WTC11 (cell line): ENCODE results near the gene IRS2.

Experiments
- ESRRA ChIP-seq: sonication (generic); formaldehyde crosslinking; IDR thresholded peaks from 2 replicates; pipeline ENCODE4 v1.8.1; 2022; ENCODE audit warnings: mild to moderate bottlenecking, missing genetic modification reagents, borderline replicate concordance
- ETV6 ChIP-seq: sonication (generic); formaldehyde crosslinking; IDR thresholded peaks from 2 replicates; pipeline ENCODE4 v1.8.1; 2022; ENCODE audit warnings: mild to moderate bottlenecking, missing genetic modification reagents
- MYBL2 ChIP-seq: sonication (generic); formaldehyde crosslinking; IDR thresholded peaks from 2 replicates; pipeline ENCODE4 v1.8.1; 2023; ENCODE audit warnings: mild to moderate bottlenecking, moderate library complexity, missing genetic modification reagents
- NFE2L1 ChIP-seq: sonication (generic); formaldehyde crosslinking; IDR thresholded peaks from 2 replicates; pipeline ENCODE4 v1.8.1; 2023; ENCODE audit warnings: missing genetic modification reagents
- NFYB ChIP-seq: sonication (generic); formaldehyde crosslinking; conservative IDR thresholded peaks from 2 replicates; pipeline ENCODE4 v1.8.0; 2022; ENCODE audit warnings: low read depth, missing genetic modification reagents
- ZNF423 ChIP-seq: fragments of 250-450 bp; sonication (Bioruptor Pico); IDR thresholded peaks from 2 replicates; pipeline ENCODE4 v2.1.2; 2022; ENCODE audit warnings: mild to moderate bottlenecking, moderate library complexity
- TF ChIP-seq, protein P1 (sequence below): sonication (generic); formaldehyde crosslinking; IDR thresholded peaks from 2 replicates; pipeline ENCODE4 v1.8.0; 2022; ENCODE audit warnings: missing genetic modification reagents
- TF ChIP-seq, protein P2 (sequence below): sonication (generic); formaldehyde crosslinking; IDR thresholded peaks from 2 replicates; pipeline ENCODE4 v1.8.0; 2022; ENCODE audit warnings: mild to moderate bottlenecking, missing genetic modification reagents
- TF ChIP-seq, protein P3 (sequence below): sonication (generic); formaldehyde crosslinking; IDR thresholded peaks from 2 replicates; pipeline ENCODE4 v1.8.1; 2023; ENCODE audit warnings: mild to moderate bottlenecking, missing genetic modification reagents, moderate library complexity
- TF ChIP-seq, protein P4 (sequence below): fragments of 200-600 bp; IDR thresholded peaks from 2 replicates; pipeline ENCODE4 v1.8.0; 2022; ENCODE audit warnings: antibody characterized with exemption
- TF ChIP-seq, protein P5 (sequence below): sonication (generic); formaldehyde crosslinking; IDR thresholded peaks from 2 replicates; pipeline ENCODE4 v1.8.0; 2022; ENCODE audit warnings: mild to moderate bottlenecking, missing genetic modification reagents
- TF ChIP-seq, protein P6 (sequence below): sonication (generic); formaldehyde crosslinking; IDR thresholded peaks from 2 replicates; pipeline ENCODE4 v1.8.1; 2022; ENCODE audit warnings: low read depth, mild to moderate bottlenecking, moderate library complexity, missing genetic modification reagents, borderline replicate concordance
- TF ChIP-seq, protein P7 (sequence below): sonication (generic); formaldehyde crosslinking; IDR thresholded peaks from 2 replicates; pipeline ENCODE4 v1.8.1; 2022; ENCODE audit warnings: mild to moderate bottlenecking, moderate library complexity, missing genetic modification reagents

DNA sequence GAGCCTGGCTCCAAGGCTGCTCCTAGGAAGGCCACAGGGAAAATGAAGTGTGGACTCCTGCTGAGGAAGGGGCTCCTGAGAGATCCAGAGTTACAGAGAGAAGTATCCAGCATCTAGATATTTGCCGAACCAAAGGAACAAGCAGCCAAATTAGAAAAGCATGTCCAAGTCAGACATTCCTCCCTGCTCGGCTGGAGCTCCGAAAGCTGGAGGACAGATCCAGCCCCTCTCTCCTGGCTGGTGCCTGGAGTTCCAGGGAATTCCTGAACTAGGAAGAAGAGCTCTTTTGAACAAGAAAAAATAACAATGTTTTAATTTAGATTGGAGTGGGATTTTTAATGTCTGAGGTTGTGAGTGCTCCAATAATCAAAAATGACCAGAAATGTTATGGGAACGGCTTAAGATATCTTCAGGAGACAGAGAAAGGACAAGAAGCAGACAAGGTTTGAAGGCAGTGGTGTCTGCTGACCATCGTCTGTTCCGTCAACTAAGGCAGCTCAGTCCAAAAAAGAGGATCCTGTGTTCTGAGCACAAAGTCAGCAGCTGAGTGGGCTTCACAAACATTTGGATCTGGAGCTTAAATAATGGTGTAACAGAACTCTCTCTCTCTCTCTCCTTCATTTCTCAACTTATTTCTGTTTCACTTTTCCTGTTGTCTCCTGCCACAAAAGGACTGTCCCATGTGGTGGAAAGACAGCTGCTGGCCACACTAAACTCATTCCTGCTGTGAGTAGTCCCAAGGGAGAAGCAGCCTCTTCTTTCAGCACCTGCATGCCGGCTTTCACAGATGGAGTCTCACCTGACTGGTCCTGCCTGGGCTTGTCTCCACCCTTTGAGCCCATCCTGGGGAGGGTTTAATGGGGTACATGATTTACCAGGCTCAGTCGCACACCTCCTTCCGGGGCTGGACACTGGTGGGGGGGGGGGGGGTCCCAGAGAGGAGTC is 31.5 kb upstream of the IRS2 start:
- TF ChIP-seq NFYB (CRISPR knock-in tag): no peak
- TF ChIP-seq, protein P1, sequence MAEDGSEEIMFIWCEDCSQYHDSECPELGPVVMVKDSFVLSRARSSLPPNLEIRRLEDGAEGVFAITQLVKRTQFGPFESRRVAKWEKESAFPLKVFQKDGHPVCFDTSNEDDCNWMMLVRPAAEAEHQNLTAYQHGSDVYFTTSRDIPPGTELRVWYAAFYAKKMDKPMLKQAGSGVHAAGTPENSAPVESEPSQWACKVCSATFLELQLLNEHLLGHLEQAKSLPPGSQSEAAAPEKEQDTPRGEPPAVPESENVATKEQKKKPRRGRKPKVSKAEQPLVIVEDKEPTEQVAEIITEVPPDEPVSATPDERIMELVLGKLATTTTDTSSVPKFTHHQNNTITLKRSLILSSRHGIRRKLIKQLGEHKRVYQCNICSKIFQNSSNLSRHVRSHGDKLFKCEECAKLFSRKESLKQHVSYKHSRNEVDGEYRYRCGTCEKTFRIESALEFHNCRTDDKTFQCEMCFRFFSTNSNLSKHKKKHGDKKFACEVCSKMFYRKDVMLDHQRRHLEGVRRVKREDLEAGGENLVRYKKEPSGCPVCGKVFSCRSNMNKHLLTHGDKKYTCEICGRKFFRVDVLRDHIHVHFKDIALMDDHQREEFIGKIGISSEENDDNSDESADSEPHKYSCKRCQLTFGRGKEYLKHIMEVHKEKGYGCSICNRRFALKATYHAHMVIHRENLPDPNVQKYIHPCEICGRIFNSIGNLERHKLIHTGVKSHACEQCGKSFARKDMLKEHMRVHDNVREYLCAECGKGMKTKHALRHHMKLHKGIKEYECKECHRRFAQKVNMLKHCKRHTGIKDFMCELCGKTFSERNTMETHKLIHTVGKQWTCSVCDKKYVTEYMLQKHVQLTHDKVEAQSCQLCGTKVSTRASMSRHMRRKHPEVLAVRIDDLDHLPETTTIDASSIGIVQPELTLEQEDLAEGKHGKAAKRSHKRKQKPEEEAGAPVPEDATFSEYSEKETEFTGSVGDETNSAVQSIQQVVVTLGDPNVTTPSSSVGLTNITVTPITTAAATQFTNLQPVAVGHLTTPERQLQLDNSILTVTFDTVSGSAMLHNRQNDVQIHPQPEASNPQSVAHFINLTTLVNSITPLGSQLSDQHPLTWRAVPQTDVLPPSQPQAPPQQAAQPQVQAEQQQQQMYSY: no peak
- TF ChIP-seq, protein P2, sequence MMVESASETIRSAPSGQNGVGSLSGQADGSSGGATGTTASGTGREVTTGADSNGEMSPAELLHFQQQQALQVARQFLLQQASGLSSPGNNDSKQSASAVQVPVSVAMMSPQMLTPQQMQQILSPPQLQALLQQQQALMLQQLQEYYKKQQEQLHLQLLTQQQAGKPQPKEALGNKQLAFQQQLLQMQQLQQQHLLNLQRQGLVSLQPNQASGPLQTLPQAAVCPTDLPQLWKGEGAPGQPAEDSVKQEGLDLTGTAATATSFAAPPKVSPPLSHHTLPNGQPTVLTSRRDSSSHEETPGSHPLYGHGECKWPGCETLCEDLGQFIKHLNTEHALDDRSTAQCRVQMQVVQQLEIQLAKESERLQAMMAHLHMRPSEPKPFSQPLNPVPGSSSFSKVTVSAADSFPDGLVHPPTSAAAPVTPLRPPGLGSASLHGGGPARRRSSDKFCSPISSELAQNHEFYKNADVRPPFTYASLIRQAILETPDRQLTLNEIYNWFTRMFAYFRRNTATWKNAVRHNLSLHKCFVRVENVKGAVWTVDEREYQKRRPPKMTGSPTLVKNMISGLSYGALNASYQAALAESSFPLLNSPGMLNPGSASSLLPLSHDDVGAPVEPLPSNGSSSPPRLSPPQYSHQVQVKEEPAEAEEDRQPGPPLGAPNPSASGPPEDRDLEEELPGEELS: no peak
- TF ChIP-seq, protein P3, sequence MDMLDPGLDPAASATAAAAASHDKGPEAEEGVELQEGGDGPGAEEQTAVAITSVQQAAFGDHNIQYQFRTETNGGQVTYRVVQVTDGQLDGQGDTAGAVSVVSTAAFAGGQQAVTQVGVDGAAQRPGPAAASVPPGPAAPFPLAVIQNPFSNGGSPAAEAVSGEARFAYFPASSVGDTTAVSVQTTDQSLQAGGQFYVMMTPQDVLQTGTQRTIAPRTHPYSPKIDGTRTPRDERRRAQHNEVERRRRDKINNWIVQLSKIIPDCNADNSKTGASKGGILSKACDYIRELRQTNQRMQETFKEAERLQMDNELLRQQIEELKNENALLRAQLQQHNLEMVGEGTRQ: no peak
- TF ChIP-seq, protein P4, sequence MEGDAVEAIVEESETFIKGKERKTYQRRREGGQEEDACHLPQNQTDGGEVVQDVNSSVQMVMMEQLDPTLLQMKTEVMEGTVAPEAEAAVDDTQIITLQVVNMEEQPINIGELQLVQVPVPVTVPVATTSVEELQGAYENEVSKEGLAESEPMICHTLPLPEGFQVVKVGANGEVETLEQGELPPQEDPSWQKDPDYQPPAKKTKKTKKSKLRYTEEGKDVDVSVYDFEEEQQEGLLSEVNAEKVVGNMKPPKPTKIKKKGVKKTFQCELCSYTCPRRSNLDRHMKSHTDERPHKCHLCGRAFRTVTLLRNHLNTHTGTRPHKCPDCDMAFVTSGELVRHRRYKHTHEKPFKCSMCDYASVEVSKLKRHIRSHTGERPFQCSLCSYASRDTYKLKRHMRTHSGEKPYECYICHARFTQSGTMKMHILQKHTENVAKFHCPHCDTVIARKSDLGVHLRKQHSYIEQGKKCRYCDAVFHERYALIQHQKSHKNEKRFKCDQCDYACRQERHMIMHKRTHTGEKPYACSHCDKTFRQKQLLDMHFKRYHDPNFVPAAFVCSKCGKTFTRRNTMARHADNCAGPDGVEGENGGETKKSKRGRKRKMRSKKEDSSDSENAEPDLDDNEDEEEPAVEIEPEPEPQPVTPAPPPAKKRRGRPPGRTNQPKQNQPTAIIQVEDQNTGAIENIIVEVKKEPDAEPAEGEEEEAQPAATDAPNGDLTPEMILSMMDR: no peak
- no peak for TF ChIP-seq NFE2L1
- TF ChIP-seq ETV6 (CRISPR knock-in tag): no peak
- TF ChIP-seq, protein P5, sequence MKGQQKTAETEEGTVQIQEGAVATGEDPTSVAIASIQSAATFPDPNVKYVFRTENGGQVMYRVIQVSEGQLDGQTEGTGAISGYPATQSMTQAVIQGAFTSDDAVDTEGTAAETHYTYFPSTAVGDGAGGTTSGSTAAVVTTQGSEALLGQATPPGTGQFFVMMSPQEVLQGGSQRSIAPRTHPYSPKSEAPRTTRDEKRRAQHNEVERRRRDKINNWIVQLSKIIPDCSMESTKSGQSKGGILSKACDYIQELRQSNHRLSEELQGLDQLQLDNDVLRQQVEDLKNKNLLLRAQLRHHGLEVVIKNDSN (CRISPR knock-in tag): no peak
- TF ChIP-seq, protein P6, sequence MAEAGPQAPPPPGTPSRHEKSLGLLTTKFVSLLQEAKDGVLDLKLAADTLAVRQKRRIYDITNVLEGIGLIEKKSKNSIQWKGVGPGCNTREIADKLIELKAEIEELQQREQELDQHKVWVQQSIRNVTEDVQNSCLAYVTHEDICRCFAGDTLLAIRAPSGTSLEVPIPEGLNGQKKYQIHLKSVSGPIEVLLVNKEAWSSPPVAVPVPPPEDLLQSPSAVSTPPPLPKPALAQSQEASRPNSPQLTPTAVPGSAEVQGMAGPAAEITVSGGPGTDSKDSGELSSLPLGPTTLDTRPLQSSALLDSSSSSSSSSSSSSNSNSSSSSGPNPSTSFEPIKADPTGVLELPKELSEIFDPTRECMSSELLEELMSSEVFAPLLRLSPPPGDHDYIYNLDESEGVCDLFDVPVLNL (CRISPR knock-in tag): no peak
- TF ChIP-seq, protein P7, sequence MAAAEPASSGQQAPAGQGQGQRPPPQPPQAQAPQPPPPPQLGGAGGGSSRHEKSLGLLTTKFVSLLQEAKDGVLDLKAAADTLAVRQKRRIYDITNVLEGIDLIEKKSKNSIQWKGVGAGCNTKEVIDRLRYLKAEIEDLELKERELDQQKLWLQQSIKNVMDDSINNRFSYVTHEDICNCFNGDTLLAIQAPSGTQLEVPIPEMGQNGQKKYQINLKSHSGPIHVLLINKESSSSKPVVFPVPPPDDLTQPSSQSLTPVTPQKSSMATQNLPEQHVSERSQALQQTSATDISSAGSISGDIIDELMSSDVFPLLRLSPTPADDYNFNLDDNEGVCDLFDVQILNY (CRISPR knock-in tag): no peak
- no peak for TF ChIP-seq MYBL2 (CRISPR knock-in tag)
- TF ChIP-seq ESRRA (CRISPR knock-in tag): no peak
- no peak for TF ChIP-seq ZNF423
